Kasumi-1 (cell line): ENCODE results near the gene GPR146.
A peak's percentile ranks its signal among the peaks of the same experiment; 100 is the strongest.

Source experiments
- DNase-seq, 2 experiments: peaks; one replicate each; lab custom pipeline; 2025; lab: John Stamatoyannopoulos, UW

Gene GPR146

GRCh38 chr7:1045069-1046063 lies 1.0 kb downstream of the GPR146 start:
- DNase-seq: no peak

GRCh38 chr7:1046722-1047679 lies 2.7 kb downstream of the GPR146 start:
- no peak for DNase-seq

GRCh38 chr7:1049006-1049741 lies 4.8 kb downstream of the GPR146 start:
- DNase-seq: peak; percentile 42 to 49

GRCh38 chr7:1049801-1050200 lies 5.5 kb downstream of the GPR146 start:
- DNase-seq: no peak

GRCh38 chr7:1050254-1050906 lies 6.0 kb downstream of the GPR146 start:
- DNase-seq: no peak

GRCh38 chr7:1050956-1051690 lies 6.8 kb downstream of the GPR146 start:
- no peak for DNase-seq

GRCh38 chr7:1052031-1052818 lies 7.9 kb downstream of the GPR146 start:
- DNase-seq: no peak

- no peak for DNase-seq
Measured at GRCh38 chr7:1053002-1053411, 8.7 kb downstream of the GPR146 start.

DNA sequence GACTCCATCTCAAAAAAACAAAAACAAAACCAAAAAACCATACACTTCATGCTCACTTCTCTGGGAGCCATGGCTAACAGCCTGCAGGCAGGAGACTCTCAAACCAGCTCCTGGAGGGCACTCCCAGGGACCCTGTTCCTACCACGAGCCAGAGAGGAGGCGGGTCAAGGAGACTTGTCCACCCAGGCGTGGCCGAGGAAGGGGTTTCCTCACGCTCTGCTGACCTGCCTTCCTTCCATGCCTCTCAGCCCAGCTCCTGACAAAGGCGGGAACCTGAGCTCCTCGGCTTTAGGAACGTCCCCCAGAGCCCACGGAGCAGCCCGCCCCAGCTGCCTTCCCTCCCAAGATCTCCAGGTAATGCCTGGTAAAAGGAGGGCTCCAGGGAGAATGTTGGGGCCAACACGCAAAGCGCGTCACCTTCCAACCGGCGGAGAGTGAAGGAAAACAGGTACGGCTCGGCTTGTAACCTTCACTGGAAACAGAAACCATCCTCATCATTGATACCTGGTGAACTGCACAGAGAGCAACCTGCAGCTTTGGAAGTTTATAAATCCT lies 9.5 kb downstream of the GPR146 start:
- DNase-seq: no peak

- no peak for DNase-seq
Measured at GRCh38 chr7:1054438-1054837, 10.1 kb downstream of the GPR146 start.

DNA sequence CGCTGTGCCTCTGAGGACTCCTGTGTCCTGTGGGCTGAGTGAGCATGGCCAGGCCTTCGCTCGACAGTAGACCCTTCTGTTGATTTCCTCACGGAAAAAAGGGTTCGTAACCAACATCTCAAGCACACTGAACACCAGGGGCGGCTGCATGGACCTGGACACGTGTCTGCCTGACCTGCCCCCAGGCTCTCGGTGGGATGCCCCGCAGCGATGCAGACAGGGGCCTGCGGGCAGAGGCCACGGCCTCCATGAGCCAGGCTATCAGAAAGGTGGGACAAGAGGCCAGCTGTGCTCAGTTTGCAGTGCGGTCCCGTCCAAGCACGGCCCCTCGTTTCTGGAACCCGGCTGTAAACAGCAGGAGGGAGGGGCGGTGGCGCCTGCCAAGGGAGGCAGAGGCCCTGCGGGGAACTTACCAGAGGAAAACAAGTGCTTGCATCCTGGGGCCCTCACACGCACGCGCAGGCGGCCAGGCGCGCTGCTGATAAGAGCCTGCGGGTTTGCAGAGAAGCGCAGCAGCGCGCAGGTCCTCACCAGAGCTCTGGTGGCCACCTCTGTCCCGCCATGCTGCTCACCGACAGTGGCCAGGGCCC lies 10.6 kb downstream of the GPR146 start:
- DNase-seq: no peak

GRCh38 chr7:1055491-1055955 lies 11.2 kb downstream of the GPR146 start:
- no peak for DNase-seq

DNA sequence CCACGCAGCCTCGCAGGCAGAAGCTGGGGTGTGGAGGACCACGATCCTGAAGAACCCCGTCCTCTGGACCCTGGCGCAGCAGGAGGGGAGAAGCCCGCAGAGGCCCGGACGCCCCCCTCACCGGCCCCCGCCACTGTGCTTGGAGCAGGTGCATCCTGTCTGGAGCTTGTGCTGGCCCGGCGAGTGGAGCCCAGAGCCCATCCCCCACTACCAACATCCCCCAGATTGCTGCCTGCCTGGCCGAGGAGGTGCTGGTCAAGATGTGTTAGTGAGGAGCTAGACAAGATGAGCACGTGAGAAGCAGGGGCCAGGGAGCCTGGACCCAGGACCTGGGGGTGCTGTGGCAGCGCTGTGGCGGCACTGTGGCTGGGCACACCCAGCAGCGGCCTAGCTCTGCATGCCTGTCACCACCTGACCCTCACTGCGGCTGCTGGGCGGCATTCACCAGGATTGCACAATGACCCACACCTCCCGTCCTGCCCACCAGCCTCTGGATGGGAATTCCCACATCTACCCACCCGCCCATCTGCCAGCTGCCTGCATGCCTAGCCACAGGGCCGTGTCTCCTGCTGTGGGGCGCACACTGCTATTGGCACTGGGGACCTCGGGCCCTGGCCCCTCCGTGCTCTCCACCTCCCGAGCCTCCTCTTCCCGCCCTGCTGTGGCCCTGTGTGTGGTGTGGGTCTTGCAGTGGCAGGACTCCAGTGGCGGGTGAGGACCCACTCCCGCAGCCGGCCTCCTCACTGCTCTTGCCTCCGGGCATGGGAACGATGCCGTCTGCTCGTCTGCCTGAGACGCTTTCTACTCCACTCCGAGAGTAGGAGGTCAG lies 11.8 kb downstream of the GPR146 start:
- DNase-seq: no peak

DNA sequence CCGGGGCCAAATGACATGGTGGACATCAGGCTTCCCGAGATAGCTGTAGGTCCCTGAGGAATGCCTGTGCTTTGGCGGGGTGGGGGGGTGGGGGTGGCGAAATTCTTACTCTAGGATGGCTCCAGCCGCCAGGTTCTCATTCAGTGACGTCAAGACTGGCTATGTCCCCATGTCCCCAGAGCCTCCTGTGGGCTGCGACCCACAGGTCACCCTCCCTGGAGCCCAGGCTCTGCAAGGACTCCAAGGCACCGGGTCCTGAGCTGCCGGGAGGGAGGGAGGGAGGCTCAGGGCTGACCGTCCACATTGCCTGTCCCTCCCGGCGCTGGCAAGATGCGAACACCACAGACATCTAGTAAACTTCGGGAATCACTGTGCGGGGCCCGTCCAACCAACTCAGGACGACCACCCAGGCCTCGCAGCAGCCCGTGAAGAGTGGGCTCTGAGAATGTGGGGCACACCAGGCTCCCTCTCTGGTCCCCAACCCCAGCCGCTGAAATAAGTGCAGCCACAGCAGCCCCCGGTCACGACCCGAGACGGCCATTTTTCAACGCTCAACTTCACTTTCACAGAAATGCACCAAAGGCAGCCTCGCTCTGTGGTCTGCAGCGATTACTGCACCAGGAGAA lies 12.6 kb downstream of the GPR146 start:
- no peak for DNase-seq

GRCh38 chr7:1057416-1058291 lies 13.3 kb downstream of the GPR146 start:
- DNase-seq: no peak

GRCh38 chr7:1058311-1058710 lies 14.0 kb downstream of the GPR146 start:
- DNase-seq: no peak

DNA sequence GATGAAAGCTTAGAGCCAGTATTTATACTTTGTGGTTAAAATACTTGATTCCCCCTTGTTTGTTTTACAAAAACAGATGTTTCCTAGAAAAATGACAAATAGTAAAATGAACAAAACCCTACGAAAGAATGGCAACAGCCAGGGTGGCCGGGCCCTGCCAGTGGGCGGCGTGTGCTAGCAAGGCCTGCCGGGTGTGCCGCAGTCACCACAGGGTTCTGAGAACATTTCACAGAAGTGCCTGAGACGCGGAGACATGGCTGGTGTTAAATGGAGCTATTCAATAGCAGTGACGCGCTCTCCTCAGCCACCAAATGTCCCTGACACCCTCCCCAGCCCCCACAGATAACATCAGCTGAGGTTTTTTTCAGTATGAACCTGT lies 14.5 kb downstream of the GPR146 start:
- no peak for DNase-seq
